SK-N-MC (cell line): ENCODE data around the gene TPR.

ENCODE experiments used
- EZH2 ChIP-seq: fragments of 200-600 bp; sonication (generic); IDR thresholded peaks from one replicate; pipeline ENCODE4 v1.6.1; 2017; ENCODE audit warnings: antibody characterized with exemption
- FOXP2 ChIP-seq: optimal IDR thresholded peaks from 2 replicates; pipeline ENCODE3; 2011; ENCODE audit warnings: mild to moderate bottlenecking, moderate library complexity; ENCODE audit not compliant: insufficient read depth; ENCODE audit errors: extremely low read length, control extremely low read depth
- POLR2AphosphoS5 ChIP-seq: IDR thresholded peaks from 2 replicates; pipeline ENCODE4 v1.6.1; 2012; ENCODE audit warnings: mild to moderate bottlenecking, low read depth, low read length, borderline replicate concordance

DNA sequence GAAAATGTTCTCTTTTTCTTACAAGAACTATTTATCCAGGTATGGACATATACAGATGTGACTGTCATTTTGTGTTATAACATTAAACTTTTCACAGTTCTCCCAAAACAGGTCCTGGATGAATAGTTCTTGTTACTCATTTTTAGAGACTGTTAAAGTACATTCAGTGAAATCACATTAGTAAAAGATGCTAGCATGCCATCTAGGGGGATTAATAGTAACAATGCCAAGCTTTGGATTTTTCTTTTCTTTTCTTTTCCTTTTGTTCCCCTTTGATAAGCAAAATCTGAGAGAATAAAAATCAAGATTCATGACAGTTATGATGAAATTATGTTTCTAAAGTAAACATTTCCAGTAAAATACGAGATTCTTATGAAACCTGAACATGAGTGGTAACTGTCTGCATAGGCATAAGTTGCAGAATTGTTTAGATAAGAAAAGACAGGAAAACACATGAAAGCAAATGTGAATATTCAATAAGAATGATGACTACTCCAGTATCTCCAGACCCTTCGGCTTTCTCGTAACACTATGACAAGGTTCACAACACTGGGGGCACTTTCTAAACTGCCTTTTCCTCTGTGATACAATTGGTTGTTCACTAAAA lies 77.5 kb downstream of the TPR start:
- no peak for TF ChIP-seq EZH2
- no peak for TF ChIP-seq POLR2AphosphoS5
- TF ChIP-seq FOXP2: no peak
